H9 (cell line): Measurements from ENCODE around the gene GDNF. TPM values are rescaled to one million over a fixed set of nuclear protein-coding genes. Genes with fewer than 3 reads are reported as not detected.

Source experiments
- DNase-seq: peaks from one replicate; pipeline ENCODE4 v3.0.0-alpha.2; 2017
- H2AFZ ChIP-seq: one replicate; pipeline ENCODE4 v1.6.1; 2013; ENCODE audit warnings: mild to moderate bottlenecking, low read length, control low read depth, moderate library complexity
- H2AK5ac ChIP-seq: 2 replicates; pipeline ENCODE4 v1.6.1; 2013; ENCODE audit warnings: low read length, control low read depth, mixed read lengths; ENCODE audit not compliant: insufficient read length
- H2BK120ac ChIP-seq: one replicate; pipeline ENCODE4 v1.6.1; 2013; ENCODE audit warnings: low read depth, mild to moderate bottlenecking, low read length, control low read depth, inconsistent platforms; ENCODE audit not compliant: poor library complexity, severe bottlenecking
- H2BK12ac ChIP-seq: 2 replicates; pipeline ENCODE4 v1.6.1; 2013; ENCODE audit warnings: low read length, control low read depth, mixed read lengths, low read depth; ENCODE audit not compliant: insufficient read length
- H2BK15ac ChIP-seq: 2 replicates; pipeline ENCODE4 v1.6.1; 2013; ENCODE audit warnings: low read depth, low read length, control low read depth
- H2BK20ac ChIP-seq: one replicate; pipeline ENCODE4 v1.6.1; 2013; ENCODE audit warnings: low read depth, mild to moderate bottlenecking, low read length, control low read depth, inconsistent platforms; ENCODE audit not compliant: poor library complexity, severe bottlenecking
- H2BK5ac ChIP-seq: 2 replicates; pipeline ENCODE4 v1.6.1; 2013; ENCODE audit warnings: low read length, control low read depth, mixed read lengths; ENCODE audit not compliant: insufficient read length
- H3K14ac ChIP-seq: 2 replicates; pipeline ENCODE4 v1.6.1; 2013; ENCODE audit warnings: low read length, control low read depth; ENCODE audit not compliant: insufficient read depth
- H3K18ac ChIP-seq: 2 replicates; pipeline ENCODE4 v1.6.1; 2013; ENCODE audit warnings: low read depth, mild to moderate bottlenecking, mixed read lengths, low read length, control low read depth; ENCODE audit not compliant: insufficient read length
- H3K23ac ChIP-seq: 2 replicates; pipeline ENCODE4 v1.6.1; 2013; ENCODE audit warnings: low read length, control low read depth, mixed read lengths, low read depth; ENCODE audit not compliant: insufficient read length
- H3K23me2 ChIP-seq: 2 replicates; pipeline ENCODE4 v1.6.1; 2013; ENCODE audit warnings: low read depth, mild to moderate bottlenecking, mixed read lengths, low read length, control low read depth; ENCODE audit not compliant: insufficient read length, poor library complexity, severe bottlenecking
- H3K27ac ChIP-seq: 2 replicates; pipeline ENCODE4 v1.5.1; 2013; ENCODE audit warnings: low read length, control low read depth, mixed read lengths, low read depth; ENCODE audit not compliant: insufficient read length
- H3K27me3 ChIP-seq: 2 replicates; pipeline ENCODE4 v1.6.1; 2013; ENCODE audit warnings: low read length, control low read depth, inconsistent platforms; ENCODE audit not compliant: insufficient read depth
- H3K4ac ChIP-seq: 2 replicates; pipeline ENCODE4 v1.6.1; 2013; ENCODE audit warnings: low read depth, mild to moderate bottlenecking, control low read depth, inconsistent platforms, low read length, moderate library complexity
- H3K4me1 ChIP-seq: 2 replicates; pipeline ENCODE4 v1.6.1; 2013; ENCODE audit warnings: low read length, control low read depth, inconsistent platforms; ENCODE audit not compliant: insufficient read depth
- H3K4me2 ChIP-seq: 2 replicates; pipeline ENCODE4 v1.6.1; 2013; ENCODE audit warnings: low read length, control low read depth, mixed read lengths; ENCODE audit not compliant: insufficient read length, insufficient read depth
- H3K56ac ChIP-seq: 2 replicates; pipeline ENCODE4 v1.6.1; 2013; ENCODE audit warnings: low read depth, mild to moderate bottlenecking, mixed read lengths, low read length, control low read depth; ENCODE audit not compliant: insufficient read length
- H3K79me1 ChIP-seq: 2 replicates; pipeline ENCODE4 v1.6.1; 2013; ENCODE audit warnings: low read depth, mild to moderate bottlenecking, moderate library complexity, low read length, control low read depth, inconsistent platforms; ENCODE audit not compliant: insufficient read depth, poor library complexity, severe bottlenecking
- H3K79me2 ChIP-seq: 2 replicates; pipeline ENCODE4 v1.6.1; 2013; ENCODE audit warnings: low read length, control low read depth, inconsistent platforms; ENCODE audit not compliant: insufficient read depth
- H3K9ac ChIP-seq: 2 replicates; pipeline ENCODE4 v1.6.1; 2013; ENCODE audit warnings: low read length, control low read depth, mixed read lengths; ENCODE audit not compliant: insufficient read length; ENCODE audit errors: extremely low read depth
- H3K9me3 ChIP-seq: one replicate; pipeline ENCODE4 v1.6.1; 2013; ENCODE audit warnings: low read depth, low read length, inconsistent platforms; ENCODE audit not compliant: control insufficient read depth
- H3T11ph ChIP-seq: one replicate; pipeline ENCODE4 v1.6.1; 2013; ENCODE audit warnings: mild to moderate bottlenecking, low read length, control low read depth, inconsistent platforms
- H4K20me1 ChIP-seq: one replicate; pipeline ENCODE4 v1.6.1; 2013; ENCODE audit not compliant: control insufficient read depth, insufficient read length, insufficient read depth
- H4K5ac ChIP-seq: 2 replicates; pipeline ENCODE4 v1.6.1; 2013; ENCODE audit warnings: low read depth, mild to moderate bottlenecking, mixed read lengths, low read length, control low read depth; ENCODE audit not compliant: insufficient read length
- H4K8ac ChIP-seq: replicated peaks from 2 replicates; pipeline ENCODE4 v1.6.1; 2013; ENCODE audit warnings: low read length, control low read depth, mixed read lengths, low read depth; ENCODE audit not compliant: insufficient read length
- H4K91ac ChIP-seq: 2 replicates; pipeline ENCODE4 v1.6.1; 2013; ENCODE audit warnings: low read depth, mild to moderate bottlenecking, moderate library complexity, mixed read lengths, low read length, control low read depth; ENCODE audit not compliant: insufficient read length
- H3K27ac Mint-ChIP-seq, 3 experiments: 2 replicates in 2 of 3; 3 replicates in 1 of 3; pipeline ENCODE4 v1.8.0; 2020 to 2021; ENCODE audit warnings: mixed read lengths in 3 of 3, mild to moderate bottlenecking in 1 of 3, moderate library complexity in 1 of 3
- H3K27me3 Mint-ChIP-seq: 2 replicates; pipeline ENCODE4 v1.8.0; 2021; ENCODE audit warnings: low read depth, mild to moderate bottlenecking, moderate library complexity, mixed read lengths
- H3K36me3 Mint-ChIP-seq, 3 experiments: 2 replicates in 2 of 3; 3 replicates in 1 of 3; pipeline ENCODE4 v1.8.0; 2020 to 2021; ENCODE audit warnings: low read depth in 3 of 3, mixed read lengths in 3 of 3; ENCODE audit not compliant: insufficient read depth in 1 of 3
- H3K4me1 Mint-ChIP-seq, 2 experiments: 2 replicates each; pipeline ENCODE4 v1.8.0; 2020; ENCODE audit warnings: mixed read lengths in 2 of 2
- H3K4me3 Mint-ChIP-seq, 2 experiments: 2 replicates in 1 of 2; 3 replicates in 1 of 2; pipeline ENCODE4 v1.8.0; 2020 to 2021; ENCODE audit warnings: mild to moderate bottlenecking in 2 of 2, mixed read lengths in 2 of 2, moderate library complexity in 1 of 2
- H3K9me3 Mint-ChIP-seq, 2 experiments: 2 replicates in 1 of 2; 3 replicates in 1 of 2; pipeline ENCODE4 v1.8.0; 2020; ENCODE audit warnings: mild to moderate bottlenecking in 2 of 2, mixed read lengths in 2 of 2, moderate library complexity in 1 of 2
- whole genome bisulfite sequencing: extraction: QIAGEN DNeasy Blood & Tissue Kit; methylation state at CpG from one replicate; pipeline ENCODE4 v1.1.7; 2013; ENCODE audit warnings: missing lambda C conversion rate, low lambda C conversion rate, mixed read lengths; ENCODE audit not compliant: insufficient read length; ENCODE audit errors: extremely low coverage; 5-methylcytosine and 5-hydroxymethylcytosine counted together
- total RNA-seq: library from RNA; stranded (reverse); gene quantifications from 2 replicates; pipeline ENCODE4 v1.2.1, GENCODE V29; 2021
- TF ChIP-seq, protein P1 (sequence below): fragments of 200-600 bp; sonication (generic); conservative IDR thresholded peaks from 3 replicates; pipeline ENCODE4 v1.8.0; 2021; ENCODE audit warnings: antibody characterized with exemption, mild to moderate bottlenecking

The GDNF gene
- total RNA-seq, 1 experiment from 2014 or later, result not detected

DNA sequence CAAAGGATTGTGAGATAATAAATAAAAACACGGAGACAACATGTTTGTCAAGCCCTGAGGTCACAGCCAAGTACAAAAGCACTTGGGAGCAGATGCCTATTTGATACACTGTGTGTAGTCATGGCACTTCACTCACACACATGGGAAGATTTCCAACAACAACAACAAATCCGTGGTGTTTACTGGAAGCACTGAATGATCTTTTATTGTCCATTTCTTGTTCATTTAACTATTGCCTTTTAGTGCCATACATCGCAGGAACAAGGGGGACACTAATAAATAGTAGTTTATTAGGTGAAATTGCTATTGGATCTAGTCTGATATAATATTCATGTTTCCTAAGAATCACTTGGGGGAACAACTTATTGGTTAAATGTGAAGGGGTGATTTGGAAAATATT lies 20.4 kb upstream of the GDNF start:
- no peaks in the 10 kb centered on the region for H3K23me2 ChIP-seq
- H4K20me1 ChIP-seq, result no peaks in the 10 kb centered on the region
- no peaks in the 10 kb centered on the region for H3K4me1 ChIP-seq
- no peak overlapping the region for H3T11ph ChIP-seq
- no peak overlapping the region for H3K56ac ChIP-seq
- no peak overlapping the region for H2BK5ac ChIP-seq
- H3K9ac ChIP-seq, result no peak overlapping the region
- no peaks in the 10 kb centered on the region for H3K79me2 ChIP-seq
- no peak overlapping the region for H2BK15ac ChIP-seq
- H2BK12ac ChIP-seq, result no peak overlapping the region
- no peak overlapping the region for H2BK20ac ChIP-seq
- peaks cover 3% of the 10 kb centered on the region for H3K27me3 Mint-ChIP-seq
- no peak overlapping the region for H3K23ac ChIP-seq
- no peak overlapping the region for H3K27ac ChIP-seq
- H3K4ac ChIP-seq, result no peak overlapping the region
- no peak overlapping the region for H3K18ac ChIP-seq
- H2BK120ac ChIP-seq, result no peak overlapping the region
- TF ChIP-seq, protein P1, sequence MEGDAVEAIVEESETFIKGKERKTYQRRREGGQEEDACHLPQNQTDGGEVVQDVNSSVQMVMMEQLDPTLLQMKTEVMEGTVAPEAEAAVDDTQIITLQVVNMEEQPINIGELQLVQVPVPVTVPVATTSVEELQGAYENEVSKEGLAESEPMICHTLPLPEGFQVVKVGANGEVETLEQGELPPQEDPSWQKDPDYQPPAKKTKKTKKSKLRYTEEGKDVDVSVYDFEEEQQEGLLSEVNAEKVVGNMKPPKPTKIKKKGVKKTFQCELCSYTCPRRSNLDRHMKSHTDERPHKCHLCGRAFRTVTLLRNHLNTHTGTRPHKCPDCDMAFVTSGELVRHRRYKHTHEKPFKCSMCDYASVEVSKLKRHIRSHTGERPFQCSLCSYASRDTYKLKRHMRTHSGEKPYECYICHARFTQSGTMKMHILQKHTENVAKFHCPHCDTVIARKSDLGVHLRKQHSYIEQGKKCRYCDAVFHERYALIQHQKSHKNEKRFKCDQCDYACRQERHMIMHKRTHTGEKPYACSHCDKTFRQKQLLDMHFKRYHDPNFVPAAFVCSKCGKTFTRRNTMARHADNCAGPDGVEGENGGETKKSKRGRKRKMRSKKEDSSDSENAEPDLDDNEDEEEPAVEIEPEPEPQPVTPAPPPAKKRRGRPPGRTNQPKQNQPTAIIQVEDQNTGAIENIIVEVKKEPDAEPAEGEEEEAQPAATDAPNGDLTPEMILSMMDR, result no peak
- no peaks in the 10 kb centered on the region; the same call in 1 of the 2 replicates for H3K27me3 ChIP-seq
- no peak overlapping the region for H2AK5ac ChIP-seq
- WGBS, result no CpG with 5 or more reads among the region's 3 CpGs
- 0 out of 7 replicates have a peak, but pooled peaks cover 0 to 2% (median 0%) of the 10 kb centered on the region in 3 experiments for H3K36me3 Mint-ChIP-seq
- H3K79me1 ChIP-seq, result no peaks in the 10 kb centered on the region
- no peak for DNase-seq
- no peaks in the 10 kb centered on the region for H3K9me3 Mint-ChIP-seq
- H4K91ac ChIP-seq, result no peak overlapping the region
- no peak overlapping the region for H3K27ac Mint-ChIP-seq
- H4K5ac ChIP-seq, result no peak overlapping the region
- H2AFZ ChIP-seq, result no peak overlapping the region
- H3K4me1 Mint-ChIP-seq, result no peaks in the 10 kb centered on the region
- H3K4me2 ChIP-seq, result no peak overlapping the region
- no peak overlapping the region for H4K8ac ChIP-seq
- no peak overlapping the region for H3K4me3 Mint-ChIP-seq
- H3K14ac ChIP-seq, result no peak overlapping the region
- H3K9me3 ChIP-seq, result no peaks in the 10 kb centered on the region
